NCI-H2081 (cell line): ENCODE results near the gene NSL1.
A peak's percentile ranks its signal among the peaks of the same experiment; 100 is the strongest.

ENCODE experiments used
- DNase-seq, 2 experiments: peaks; one replicate each; lab custom pipeline; 2025; lab: John Stamatoyannopoulos, UW

The NSL1 gene

GRCh38 chr1:212685429-212685828 is 106.1 kb downstream of the NSL1 start:
- DNase-seq = no peak

GRCh38 chr1:212684521-212685090 is 107.0 kb downstream of the NSL1 start:
- DNase-seq = no peak

DNA sequence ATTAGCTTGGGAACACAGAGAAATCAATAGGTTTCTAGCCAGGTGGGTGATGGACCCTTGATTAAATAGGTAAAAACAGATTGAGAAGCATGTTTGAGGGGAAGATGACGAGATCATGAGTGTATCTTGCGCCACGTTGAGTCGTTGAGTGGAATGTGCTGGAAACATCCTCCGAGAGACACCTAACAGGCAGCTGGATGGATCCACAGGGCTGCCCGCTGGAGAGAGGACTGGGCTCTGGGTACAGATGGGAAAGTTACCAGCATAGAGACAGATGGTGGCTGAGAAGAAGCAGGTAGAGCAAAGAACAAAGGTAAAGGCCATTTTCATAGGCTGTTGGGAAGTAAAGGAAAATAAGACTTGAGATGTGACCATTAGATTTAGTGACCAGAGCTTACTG is 107.5 kb downstream of the NSL1 start:
- DNase-seq = no peak

- DNase-seq = no peak
These were observed 108.2 kb downstream of the NSL1 start for GRCh38 chr1:212683357-212683722.

- peak in 1 of 2 experiments; percentile 24 for DNase-seq
These were observed 110.7 kb downstream of the NSL1 start for GRCh38 chr1:212680680-212681389.

DNA sequence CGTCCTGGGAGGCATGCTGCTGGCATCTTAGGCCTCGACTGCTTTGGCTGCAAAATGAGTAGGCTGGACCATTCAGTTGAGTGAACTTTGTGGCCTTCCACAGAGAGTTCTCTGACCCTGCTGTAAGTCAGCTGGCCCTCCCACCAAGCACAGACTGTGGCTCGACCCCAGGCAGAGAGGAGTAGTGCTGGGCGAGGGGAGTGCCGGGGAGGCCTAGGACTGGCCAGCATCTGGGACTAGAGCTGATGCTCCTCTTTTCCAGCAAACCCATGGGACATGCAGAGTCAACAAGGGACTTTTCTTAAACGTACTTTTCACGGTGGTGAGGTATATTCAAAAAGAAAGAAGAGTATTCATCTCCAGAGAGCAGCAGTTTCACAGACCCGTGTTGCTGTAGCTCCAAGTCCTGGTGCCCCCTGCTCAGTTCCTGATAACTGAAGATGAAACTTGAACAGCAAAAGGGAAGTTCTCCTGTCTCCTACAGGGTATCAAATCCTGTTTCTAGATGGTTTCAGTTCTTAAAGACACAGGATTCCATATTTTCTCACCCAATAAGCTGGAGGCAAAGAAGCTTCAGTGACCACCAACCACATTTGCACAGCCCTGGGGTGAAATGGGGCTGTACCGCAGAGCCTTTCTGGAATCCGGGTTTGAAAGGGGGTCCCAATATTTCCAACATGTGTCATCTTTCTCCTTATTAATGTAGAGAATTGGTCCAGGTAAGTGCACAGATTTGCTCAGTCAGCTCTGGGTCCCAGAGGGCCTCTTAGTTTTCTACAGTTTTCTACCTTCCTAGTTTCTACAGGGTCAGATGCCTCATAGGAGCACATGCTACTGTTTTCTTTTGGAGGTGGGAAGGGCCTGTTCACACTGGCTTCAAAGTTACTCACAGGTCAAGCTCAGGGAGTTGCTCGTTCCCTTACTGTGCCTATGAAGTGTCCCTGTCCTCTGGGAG is 112.8 kb downstream of the NSL1 start:
- no peak for DNase-seq

GRCh38 chr1:212677573-212677972 is 114.0 kb downstream of the NSL1 start:
- DNase-seq = no peak

- no peak for DNase-seq
These were observed 114.4 kb downstream of the NSL1 start for GRCh38 chr1:212677136-212677535.
